ENCODE results near the gene IPPK.

The IPPK gene

GRCh38 chr9:92669890-92670708, at the start of gene IPPK:
TSS of gene IPPK (minus strand) at chr9:92670131. CDS start at chr9:92669988, 143 bp downstream.
- peak; percentile 94 for DNase-seq (ENCODE audit: low read depth)

GRCh38 chr9:92719028-92719647, 49.2 kb upstream of the IPPK start:
- no peak for DNase-seq (ENCODE audit: low read depth)

- DNase-seq (ENCODE audit: low read depth) = no peak
These were observed 48.4 kb upstream of the IPPK start for GRCh38 chr9:92718086-92719001.

- DNase-seq (ENCODE audit: low read depth) = no peak
These were observed 47.5 kb upstream of the IPPK start for GRCh38 chr9:92717201-92718085.

- DNase-seq (ENCODE audit: low read depth) = peak; percentile 87
These were observed 46.6 kb upstream of the IPPK start for GRCh38 chr9:92716557-92716956.

GRCh38 chr9:92715488-92716231, 45.7 kb upstream of the IPPK start:
- no peak for DNase-seq (ENCODE audit: low read depth)

- DNase-seq (ENCODE audit: low read depth) = no peak
These were observed 45.0 kb upstream of the IPPK start for GRCh38 chr9:92714787-92715487.

- DNase-seq (ENCODE audit: low read depth) = no peak
These were observed 44.1 kb upstream of the IPPK start for GRCh38 chr9:92714016-92714415.

GRCh38 chr9:92713528-92713927, 43.6 kb upstream of the IPPK start:
- no peak for DNase-seq (ENCODE audit: low read depth)

- DNase-seq (ENCODE audit: low read depth) = no peak
These were observed 42.8 kb upstream of the IPPK start for GRCh38 chr9:92712767-92713166.

GRCh38 chr9:92711844-92712243, 41.9 kb upstream of the IPPK start:
- DNase-seq (ENCODE audit: low read depth) = no peak

GRCh38 chr9:92711146-92711545, 41.2 kb upstream of the IPPK start:
- DNase-seq (ENCODE audit: low read depth) = no peak

- DNase-seq (ENCODE audit: low read depth) = no peak
These were observed 40.4 kb upstream of the IPPK start for GRCh38 chr9:92710368-92710767.

GRCh38 chr9:92709954-92710353, 40.0 kb upstream of the IPPK start:
- DNase-seq (ENCODE audit: low read depth) = no peak

GRCh38 chr9:92709240-92709639, 39.3 kb upstream of the IPPK start:
- DNase-seq (ENCODE audit: low read depth) = no peak

GRCh38 chr9:92707530-92707929, 37.6 kb upstream of the IPPK start:
- DNase-seq (ENCODE audit: low read depth) = no peak

- DNase-seq (ENCODE audit: low read depth) = no peak
These were observed 36.4 kb upstream of the IPPK start for GRCh38 chr9:92706218-92706940.

GRCh38 chr9:92704528-92704927, 34.6 kb upstream of the IPPK start:
- DNase-seq (ENCODE audit: low read depth) = no peak

- DNase-seq (ENCODE audit: low read depth) = no peak
These were observed 26.7 kb upstream of the IPPK start for GRCh38 chr9:92696619-92697018.

GRCh38 chr9:92686954-92687353, 17.0 kb upstream of the IPPK start:
- no peak for DNase-seq (ENCODE audit: low read depth)
